CD4-positive, alpha-beta memory T cell (primary cell): ENCODE results near the gene MAN2B1. TPM values are rescaled to one million over a fixed set of nuclear protein-coding genes. Genes with fewer than 3 reads are reported as not detected.

Experiments used
- CTCF ChIA-PET: fragments of 350-600 bp; sonication (Branson Sonifier 250); formaldehyde crosslinking; loops from one replicate; lab custom pipeline; 2021; ENCODE audit warnings: inconsistent platforms; ENCODE audit not compliant: partially characterized antibody; lab: Charles Lee
- POLR2A ChIA-PET: fragments of 350-600 bp; sonication (Branson Sonifier 250); formaldehyde crosslinking; loops from one replicate; lab custom pipeline; 2021; ENCODE audit not compliant: partially characterized antibody; lab: Charles Lee
- DNase-seq, 5 donors: peaks; one replicate each; pipeline versions ENCODE4 v3.0.0 to v3.0.0-alpha.2; 2020 to 2022; ENCODE audit warnings: mixed read lengths in 1 of 5
- H3K27ac ChIP-seq: one replicate; pipeline ENCODE4 v1.7.0; 2013; ENCODE audit warnings: low read depth, low read length
- H3K27me3 ChIP-seq: 2 replicates; pipeline ENCODE4 v1.7.0; 2013; ENCODE audit warnings: mild to moderate bottlenecking, low read length, moderate library complexity; ENCODE audit not compliant: insufficient read depth
- H3K36me3 ChIP-seq: 2 replicates; pipeline ENCODE4 v1.7.0; 2013; ENCODE audit warnings: mild to moderate bottlenecking, low read length, moderate library complexity; ENCODE audit not compliant: insufficient read depth
- H3K4me1 ChIP-seq: 2 replicates; pipeline ENCODE4 v1.7.0; 2013; ENCODE audit warnings: mild to moderate bottlenecking, low read length, moderate library complexity; ENCODE audit not compliant: insufficient read depth
- H3K4me3 ChIP-seq, 2 donors: one replicate each; pipeline ENCODE4 v1.7.0; 2013; ENCODE audit warnings: low read length in 2 of 2, mild to moderate bottlenecking in 1 of 2
- H3K9me3 ChIP-seq, 2 donors: one replicate each; pipeline ENCODE4 v1.7.0; 2013; ENCODE audit warnings: low read length in 2 of 2, control low read depth in 1 of 2; ENCODE audit not compliant: control insufficient read depth in 1 of 2
- H3K27ac Mint-ChIP-seq, 7 donors: one replicate each; pipeline ENCODE4 v1.8.0; 2020 to 2021; ENCODE audit warnings: mixed read lengths in 7 of 7, mild to moderate bottlenecking in 6 of 7, inconsistent platforms in 3 of 7, moderate library complexity in 3 of 7
- H3K27me3 Mint-ChIP-seq, 2 donors: one replicate each; pipeline ENCODE4 v1.8.0; 2020 to 2021; ENCODE audit warnings: mixed read lengths in 2 of 2
- H3K36me3 Mint-ChIP-seq, 2 donors: one replicate each; pipeline ENCODE4 v1.8.0; 2020 to 2021; ENCODE audit warnings: mixed read lengths in 2 of 2, inconsistent platforms in 1 of 2, mild to moderate bottlenecking in 1 of 2
- H3K4me1 Mint-ChIP-seq, 4 donors: one replicate each; pipeline ENCODE4 v1.8.0; 2020 to 2021; ENCODE audit warnings: mixed read lengths in 4 of 4, mild to moderate bottlenecking in 1 of 4
- H3K4me3 Mint-ChIP-seq, 8 donors: one replicate each; pipeline ENCODE4 v1.8.0; 2020 to 2021; ENCODE audit warnings: mixed read lengths in 8 of 8, mild to moderate bottlenecking in 7 of 8, moderate library complexity in 6 of 8, inconsistent platforms in 3 of 8
- H3K9me3 Mint-ChIP-seq, 8 donors: one replicate each; pipeline ENCODE4 v1.8.0; 2020 to 2021; ENCODE audit warnings: mixed read lengths in 8 of 8, mild to moderate bottlenecking in 5 of 8, inconsistent platforms in 3 of 8, moderate library complexity in 1 of 8
- intact Hi-C: fragments of 100-400 bp; cut with micrococcal nuclease; formaldehyde crosslinking; loops from one replicate; pipeline ENCODE4 v1.15.1; 2023
- polyA plus RNA-seq, 2 donors: library from polyadenylated mRNA; unstranded; fragments of 300-500 nt; fragmentation: Illumina TruSeq; gene quantifications; one replicate each; pipeline ENCODE4 v1.2.3, GENCODE V29; 2021
- total RNA-seq, 2 experiments: library from RNA; stranded (reverse); gene quantifications; one replicate each; pipeline ENCODE4 v1.2.3, GENCODE V29; 2021

Gene MAN2B1
- total and polyA plus RNA-seq, 4 experiments from 2014 or later, result 45.0 to 141 (median 106) TPM

DNA sequence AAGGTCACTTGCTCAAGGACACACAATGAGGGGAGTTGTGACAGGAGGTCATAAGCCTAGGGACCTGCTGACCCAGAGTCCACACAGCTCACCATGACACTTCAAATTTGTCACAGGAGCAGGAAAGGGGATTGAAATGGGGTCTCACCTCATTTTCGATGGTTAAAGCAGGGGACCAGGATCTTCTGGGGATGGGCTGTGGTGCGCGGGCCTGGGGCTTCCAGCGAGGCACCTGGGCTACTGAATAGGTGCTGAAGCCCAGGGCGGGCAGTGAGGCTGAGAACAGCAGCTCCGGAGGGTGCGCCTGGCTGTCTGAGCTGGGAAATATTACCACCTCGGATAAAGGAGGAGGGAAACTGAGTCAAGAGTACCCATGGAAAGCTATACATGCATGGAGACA lies 11.0 kb downstream of the MAN2B1 start:
- H3K4me1 ChIP-seq, result no peaks in the 10 kb centered on the region
- H3K9me3 ChIP-seq, result no peaks in the 10 kb centered on the region
- no peak overlapping the region for H3K4me3 ChIP-seq
- ChIA-PET POLR2A (no interaction called here), CTCF (interaction anchor here (0.8 to 1.7 kb wide), 3 partner anchors 9 to 191 kb away, joined by 3 to 7 read pairs (median 4); no protein-coding TSS in a partner anchor)
- DNase-seq, result no peak
- peaks cover 3 to 5% (median 5%) of the 10 kb centered on the region in 4 donors for H3K4me1 Mint-ChIP-seq
- H3K27me3 ChIP-seq, result no peaks in the 10 kb centered on the region
- H3K27ac ChIP-seq, result no peak overlapping the region
- no peak overlapping the region for H3K4me3 Mint-ChIP-seq
- H3K36me3 ChIP-seq, result peaks cover 43% of the 10 kb centered on the region
- H3K9me3 Mint-ChIP-seq, result no peaks in the 10 kb centered on the region
- H3K36me3 Mint-ChIP-seq, result peaks cover 33 to 49% of the 10 kb centered on the region in 2 donors
- H3K27ac Mint-ChIP-seq, result peak overlapping the region in 3 of 7 donors; percentile 25 to 85 (median 37)
- H3K27me3 Mint-ChIP-seq, result no peaks in the 10 kb centered on the region
- intact Hi-C loops, result no loop called here

DNA sequence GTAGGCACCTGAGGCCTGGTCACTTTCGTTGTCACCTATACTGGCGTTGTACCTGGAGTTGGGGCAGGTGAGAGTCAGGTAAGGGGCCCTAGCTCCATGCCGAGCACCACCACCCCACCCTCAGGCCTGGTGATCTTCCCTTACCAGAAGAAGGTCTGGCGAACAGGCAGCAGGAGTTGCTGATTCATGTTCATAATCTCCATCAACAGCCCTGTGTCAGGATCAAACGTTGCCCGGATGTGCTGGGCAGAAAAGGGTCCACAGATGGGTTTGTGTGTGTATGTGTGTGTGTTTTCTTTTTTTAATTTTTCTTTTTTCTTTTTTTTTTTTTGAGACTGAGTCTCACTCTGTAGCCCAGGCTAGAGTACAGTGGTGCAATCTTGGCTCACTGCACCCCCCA lies 14.3 kb downstream of the MAN2B1 start:
- Histone ChIP-seq H3K36me3 (peaks cover 21% of the 10 kb centered on the region), H3K4me1 (no peaks in the 10 kb centered on the region), H3K9me3 (no peaks in the 10 kb centered on the region), H3K27me3 (no peaks in the 10 kb centered on the region), H3K27ac (no peak overlapping the region), H3K4me3 (no peak overlapping the region)
- Mint-ChIP-seq H3K9me3 (no peaks in the 10 kb centered on the region), H3K36me3 (peaks cover 23 to 32% of the 10 kb centered on the region in 2 donors), H3K27ac (peak overlapping the region in 1 of 7 donors; percentile 29), H3K27me3 (no peaks in the 10 kb centered on the region), H3K4me1 (peaks cover 2 to 5% (median 4%) of the 10 kb centered on the region in 4 donors), H3K4me3 (no peak overlapping the region)
- ChIA-PET CTCF (interaction anchor here (2.1 kb wide), 1 partner anchor 12 kb away, joined by 5 read pairs; no protein-coding TSS in a partner anchor), POLR2A (interaction anchor here (1.0 kb wide), 1 partner anchor 44 kb away, joined by 3 read pairs; the partner anchor contains the start of gene FBXW9)
- DNase-seq, result no peak
- intact Hi-C loops, result no loop called here

DNA sequence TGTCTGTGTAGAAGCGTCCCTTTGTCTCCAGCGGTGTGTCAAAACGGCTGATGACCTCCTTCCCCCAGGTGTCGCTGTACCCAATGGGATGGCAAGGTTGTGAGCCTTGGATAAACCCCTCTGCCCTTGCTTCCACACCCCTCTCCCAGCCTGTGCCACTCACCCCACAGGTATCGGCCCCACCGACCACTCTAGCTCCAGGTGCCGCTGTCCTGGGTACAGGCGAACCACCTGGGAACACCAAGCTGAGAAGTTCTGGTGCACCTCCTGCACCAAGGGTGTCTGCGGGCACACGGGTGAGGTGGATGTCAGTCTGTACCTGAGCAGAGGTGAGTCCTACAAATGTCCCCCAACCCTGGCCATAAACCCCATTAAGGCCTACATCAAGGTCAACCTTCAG lies 16.6 kb downstream of the MAN2B1 start:
- H3K27me3 ChIP-seq, result no peaks in the 10 kb centered on the region
- Mint-ChIP-seq H3K4me3 (no peak overlapping the region), H3K27me3 (no peaks in the 10 kb centered on the region), H3K9me3 (no peaks in the 10 kb centered on the region), H3K4me1 (no peaks in the 10 kb centered on the region), H3K27ac (no peak overlapping the region), H3K36me3 (peaks cover 6 to 12% of the 10 kb centered on the region in 2 donors)
- ChIA-PET POLR2A (no interaction called here), CTCF (interaction anchor here (1.4 kb wide), 2 partner anchors 10 to 198 kb away, joined by 3 read pairs; no protein-coding TSS in a partner anchor)
- H3K27ac ChIP-seq, result no peak overlapping the region
- DNase-seq, result no peak
- peaks cover 2% of the 10 kb centered on the region for H3K36me3 ChIP-seq
- no peaks in the 10 kb centered on the region for H3K4me1 ChIP-seq
- no peak overlapping the region for H3K4me3 ChIP-seq
- no peaks in the 10 kb centered on the region for H3K9me3 ChIP-seq
- intact Hi-C loops, result no loop called here

DNA sequence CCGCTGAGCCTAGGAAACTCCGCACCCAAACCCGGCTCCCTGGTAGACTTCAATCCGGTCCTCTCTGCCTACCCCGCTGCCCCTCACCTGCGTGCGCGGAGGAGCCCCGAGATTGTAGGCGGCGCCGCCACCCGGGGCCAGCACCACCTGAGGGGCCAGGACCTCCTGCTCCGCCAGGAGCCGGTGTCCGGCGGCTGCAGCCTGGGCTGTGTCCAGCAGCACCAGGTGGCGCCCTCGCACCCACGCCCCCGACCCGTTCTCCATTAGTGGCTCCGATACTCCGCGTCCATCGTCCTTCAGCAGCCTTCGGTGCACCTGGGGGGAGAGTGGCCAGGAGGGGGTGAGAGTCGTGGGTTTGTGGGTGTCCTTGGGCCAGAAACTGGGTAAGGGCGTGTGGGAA lies 18.5 kb downstream of the MAN2B1 start:
- Histone ChIP-seq H3K27ac (no peak overlapping the region), H3K4me1 (no peaks in the 10 kb centered on the region), H3K4me3 (no peak overlapping the region), H3K36me3 (no peaks in the 10 kb centered on the region), H3K9me3 (no peaks in the 10 kb centered on the region), H3K27me3 (no peaks in the 10 kb centered on the region)
- intact Hi-C loops, result no loop called here
- Mint-ChIP-seq H3K27ac (no peak overlapping the region), H3K36me3 (peaks cover 6 to 14% of the 10 kb centered on the region in 2 donors), H3K9me3 (no peaks in the 10 kb centered on the region), H3K4me1 (no peaks in the 10 kb centered on the region), H3K4me3 (no peak overlapping the region), H3K27me3 (no peaks in the 10 kb centered on the region)
- ChIA-PET POLR2A (interaction anchor here (0.5 kb wide), 1 partner anchor 391 kb away, joined by 3 read pairs; no protein-coding TSS in a partner anchor), CTCF (interaction anchor here (1.7 kb wide), 1 partner anchor 34 kb away, joined by 3 read pairs; no protein-coding TSS in a partner anchor)
- DNase-seq, result no peak

DNA sequence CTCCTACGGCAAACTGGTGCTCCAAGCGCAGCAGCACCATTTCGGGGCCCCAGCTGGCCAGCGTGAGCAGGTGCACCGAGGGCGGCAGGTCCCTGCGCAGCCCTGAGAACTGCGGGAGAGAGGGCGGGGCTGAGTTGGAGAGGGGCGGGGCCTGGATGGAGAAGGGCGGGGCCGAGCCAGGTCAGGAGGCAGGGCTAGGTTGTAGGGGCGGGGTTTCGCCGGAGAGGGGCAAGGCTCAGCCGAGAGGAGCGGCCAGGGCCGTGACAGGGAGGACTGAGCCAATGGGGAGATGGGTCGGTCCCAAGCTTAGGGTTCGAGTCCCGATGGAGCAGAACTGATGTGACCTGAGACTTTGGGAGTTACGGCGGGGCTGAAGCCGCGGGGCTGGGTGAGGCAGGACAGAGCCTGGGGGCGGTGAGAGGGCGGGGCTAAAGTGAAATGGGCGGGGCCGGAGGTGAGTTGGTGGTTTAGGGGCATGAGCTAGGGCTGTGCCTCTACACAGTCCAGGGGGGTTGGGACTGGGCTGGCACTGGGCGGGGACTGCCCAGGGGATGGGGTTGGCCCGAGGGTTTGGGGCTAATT lies 19.0 kb downstream of the MAN2B1 start:
- H3K4me1 ChIP-seq, result no peaks in the 10 kb centered on the region
- POLR2A ChIA-PET, result interaction anchor here (0.5 to 1.1 kb wide), 2 partner anchors 27 to 390 kb away, joined by 3 read pairs; no protein-coding TSS in a partner anchor
- intact Hi-C loops, result no loop called here
- Mint-ChIP-seq H3K36me3 (peaks cover 6 to 14% of the 10 kb centered on the region in 2 donors), H3K4me1 (no peaks in the 10 kb centered on the region), H3K27ac (no peak overlapping the region), H3K9me3 (no peaks in the 10 kb centered on the region), H3K27me3 (no peaks in the 10 kb centered on the region), H3K4me3 (no peak overlapping the region)
- no peak overlapping the region for H3K4me3 ChIP-seq
- H3K36me3 ChIP-seq, result no peaks in the 10 kb centered on the region
- DNase-seq, result peak in 1 of 5 donors; percentile 18
- H3K27ac ChIP-seq, result no peak overlapping the region
- no peaks in the 10 kb centered on the region for H3K27me3 ChIP-seq
- CTCF ChIA-PET, result interaction anchor here (1.7 kb wide), 1 partner anchor 34 kb away, joined by 3 read pairs; no protein-coding TSS in a partner anchor
- no peaks in the 10 kb centered on the region for H3K9me3 ChIP-seq

DNA sequence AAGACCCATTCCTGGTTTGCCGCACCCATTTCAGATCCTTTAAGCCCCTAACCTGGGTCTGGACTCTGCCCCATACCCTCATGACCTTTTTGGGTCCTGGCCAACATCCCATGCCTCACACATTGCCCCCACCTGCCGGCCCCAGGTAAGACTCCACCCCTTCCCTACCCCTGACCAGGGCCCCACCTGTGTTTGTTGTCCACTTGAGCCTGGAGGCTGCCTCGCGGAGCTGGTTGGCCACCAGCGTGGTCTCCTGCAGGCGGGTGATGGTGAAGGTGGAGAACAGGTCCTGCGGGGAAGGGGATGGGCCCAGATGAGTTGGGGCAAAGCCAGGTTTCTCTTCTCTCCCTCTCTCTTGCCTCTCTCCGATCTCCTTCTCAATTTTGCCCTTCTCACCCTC lies 19.5 kb downstream of the MAN2B1 start:
- peaks cover 6 to 14% of the 10 kb centered on the region in 2 donors for H3K36me3 Mint-ChIP-seq
- H3K27ac Mint-ChIP-seq, result peak overlapping the region in 1 of 7 donors; percentile 68
- ChIA-PET CTCF (no interaction called here), POLR2A (interaction anchor here (1.1 kb wide), 1 partner anchor 28 kb away, joined by 3 read pairs; no protein-coding TSS in a partner anchor)
- no peak overlapping the region for H3K4me3 ChIP-seq
- H3K27me3 Mint-ChIP-seq, result no peaks in the 10 kb centered on the region
- no peaks in the 10 kb centered on the region for H3K9me3 ChIP-seq
- H3K36me3 ChIP-seq, result no peaks in the 10 kb centered on the region
- no peak overlapping the region for H3K4me3 Mint-ChIP-seq
- no peaks in the 10 kb centered on the region for H3K4me1 Mint-ChIP-seq
- no peak for DNase-seq
- H3K27ac ChIP-seq, result no peak overlapping the region
- intact Hi-C loops, result no loop called here
- H3K4me1 ChIP-seq, result no peaks in the 10 kb centered on the region
- no peaks in the 10 kb centered on the region for H3K27me3 ChIP-seq
- H3K9me3 Mint-ChIP-seq, result no peaks in the 10 kb centered on the region

DNA sequence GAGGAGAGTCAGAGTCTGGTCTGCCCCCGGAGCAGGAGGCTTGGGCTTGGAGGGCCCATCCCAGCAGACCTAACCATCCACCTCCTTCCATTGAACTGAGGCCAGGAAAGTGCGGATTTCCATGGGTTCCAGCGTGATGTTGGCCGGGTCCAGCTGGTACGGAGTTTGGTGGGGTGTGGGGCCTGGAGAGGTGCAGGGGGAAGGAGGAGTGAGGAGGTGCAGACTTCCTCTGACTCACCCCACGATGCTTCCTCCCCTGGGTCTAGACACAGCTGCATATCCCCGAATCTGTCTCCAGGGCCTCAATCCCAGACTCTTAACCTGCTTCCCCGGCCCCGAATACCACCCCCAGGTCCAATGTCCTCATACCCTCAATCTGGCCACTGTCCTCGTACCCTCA lies 20.0 kb downstream of the MAN2B1 start:
- Mint-ChIP-seq H3K4me3 (no peak overlapping the region), H3K9me3 (no peaks in the 10 kb centered on the region), H3K27me3 (no peaks in the 10 kb centered on the region), H3K4me1 (no peaks in the 10 kb centered on the region), H3K36me3 (peaks cover 3 to 10% of the 10 kb centered on the region in 2 donors), H3K27ac (peak overlapping the region in 2 of 7 donors; percentile 14 to 68)
- no peaks in the 10 kb centered on the region for H3K36me3 ChIP-seq
- H3K9me3 ChIP-seq, result no peaks in the 10 kb centered on the region
- DNase-seq, result no peak
- ChIA-PET CTCF (no interaction called here), POLR2A (interaction anchor here (1.1 kb wide), 1 partner anchor 28 kb away, joined by 3 read pairs; no protein-coding TSS in a partner anchor)
- H3K4me1 ChIP-seq, result no peaks in the 10 kb centered on the region
- no peak overlapping the region for H3K4me3 ChIP-seq
- H3K27me3 ChIP-seq, result no peaks in the 10 kb centered on the region
- intact Hi-C loops, result no loop called here
- H3K27ac ChIP-seq, result no peak overlapping the region
